Lower leg skin (tissue), 3 donors: ENCODE measurements around the gene SLITRK6.

Experiments
- POLR2A ChIP-seq, 2 donors: fragments of 450-650 bp; IDR thresholded peaks; one replicate each; pipeline ENCODE4 v1.6.1; 2016 to 2017; ENCODE audit warnings: antibody characterized with exemption in 2 of 2, mild to moderate bottlenecking in 1 of 2, moderate library complexity in 1 of 2
- TF ChIP-seq, protein P1 (sequence below), 3 donors: fragments of 450-650 bp; IDR thresholded peaks; one replicate each; pipeline ENCODE4 v1.5.1; 2016; ENCODE audit warnings: antibody characterized with exemption in 3 of 3, mild to moderate bottlenecking in 3 of 3, moderate library complexity in 2 of 3

DNA sequence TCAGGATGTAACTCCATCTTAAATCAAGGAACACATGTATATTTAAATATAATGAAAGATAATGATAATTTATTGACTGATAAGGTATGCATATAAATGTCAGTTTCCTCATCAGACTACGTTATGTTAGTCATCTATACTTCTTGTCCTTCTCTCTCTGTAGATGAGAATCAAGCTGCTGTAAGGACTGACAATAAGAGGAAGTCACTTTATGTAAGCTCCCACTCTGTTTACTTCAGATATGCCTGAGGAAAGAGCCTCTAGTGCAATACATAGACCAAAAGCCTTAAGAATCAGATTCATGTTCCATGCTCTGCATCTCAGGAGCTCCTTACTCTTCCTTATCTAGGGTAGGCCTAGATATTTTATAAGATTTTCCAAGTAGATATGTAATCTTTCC, 9.6 kb upstream of the SLITRK6 start:
- TF ChIP-seq, protein P1, sequence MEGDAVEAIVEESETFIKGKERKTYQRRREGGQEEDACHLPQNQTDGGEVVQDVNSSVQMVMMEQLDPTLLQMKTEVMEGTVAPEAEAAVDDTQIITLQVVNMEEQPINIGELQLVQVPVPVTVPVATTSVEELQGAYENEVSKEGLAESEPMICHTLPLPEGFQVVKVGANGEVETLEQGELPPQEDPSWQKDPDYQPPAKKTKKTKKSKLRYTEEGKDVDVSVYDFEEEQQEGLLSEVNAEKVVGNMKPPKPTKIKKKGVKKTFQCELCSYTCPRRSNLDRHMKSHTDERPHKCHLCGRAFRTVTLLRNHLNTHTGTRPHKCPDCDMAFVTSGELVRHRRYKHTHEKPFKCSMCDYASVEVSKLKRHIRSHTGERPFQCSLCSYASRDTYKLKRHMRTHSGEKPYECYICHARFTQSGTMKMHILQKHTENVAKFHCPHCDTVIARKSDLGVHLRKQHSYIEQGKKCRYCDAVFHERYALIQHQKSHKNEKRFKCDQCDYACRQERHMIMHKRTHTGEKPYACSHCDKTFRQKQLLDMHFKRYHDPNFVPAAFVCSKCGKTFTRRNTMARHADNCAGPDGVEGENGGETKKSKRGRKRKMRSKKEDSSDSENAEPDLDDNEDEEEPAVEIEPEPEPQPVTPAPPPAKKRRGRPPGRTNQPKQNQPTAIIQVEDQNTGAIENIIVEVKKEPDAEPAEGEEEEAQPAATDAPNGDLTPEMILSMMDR (IDR thresholded peaks at IDR 0.05) = no peak
- TF ChIP-seq POLR2A (IDR thresholded peaks at IDR 0.05) = no peak
